BLaER1 (cell line): ENCODE measurements around the gene FN1.

Source experiments
- H3K27ac ChIP-seq: shearing (Covaris generic); formaldehyde crosslinking; 2 replicates; pipeline ENCODE4 v1.8.1; 2022
- H3K27me3 ChIP-seq: shearing (Covaris generic); formaldehyde crosslinking; 2 replicates; pipeline ENCODE4 v1.8.1; 2022
- H3K36me3 ChIP-seq: shearing (Covaris generic); formaldehyde crosslinking; 2 replicates; pipeline ENCODE4 v1.8.1; 2022
- H3K4me1 ChIP-seq: shearing (Covaris generic); formaldehyde crosslinking; 2 replicates; pipeline ENCODE4 v1.8.1; 2022
- H3K4me2 ChIP-seq: shearing (Covaris generic); formaldehyde crosslinking; 2 replicates; pipeline ENCODE4 v1.8.1; 2022
- H3K4me3 ChIP-seq: shearing (Covaris generic); formaldehyde crosslinking; 2 replicates; pipeline ENCODE4 v1.8.1; 2022
- H3K9ac ChIP-seq: shearing (Covaris generic); formaldehyde crosslinking; 2 replicates; pipeline ENCODE4 v1.8.1; 2022
- H3K9me3 ChIP-seq: shearing (Covaris generic); formaldehyde crosslinking; 2 replicates; pipeline ENCODE4 v1.8.1; 2022
- H4K20me1 ChIP-seq: shearing (Covaris generic); formaldehyde crosslinking; 2 replicates; pipeline ENCODE4 v1.8.1; 2022
- Cebpa-rat ChIP-seq: shearing (Covaris generic); IDR thresholded peaks from 2 replicates; pipeline ENCODE4 v1.8.1; 2022

The FN1 gene

GRCh38 chr2:215432759-215433594, 2.9 kb downstream of the FN1 start:
- Histone ChIP-seq H3K27me3 (peaks cover 39% of the 10 kb centered on the region), H4K20me1 (no peaks in the 10 kb centered on the region), H3K9ac (no peak overlapping the region), H3K4me2 (no peak overlapping the region), H3K4me1 (peaks cover 15% of the 10 kb centered on the region), H3K36me3 (no peaks in the 10 kb centered on the region), H3K9me3 (no peaks in the 10 kb centered on the region), H3K27ac (no peak overlapping the region), H3K4me3 (no peak overlapping the region)
- TF ChIP-seq Cebpa-rat = no peak

DNA sequence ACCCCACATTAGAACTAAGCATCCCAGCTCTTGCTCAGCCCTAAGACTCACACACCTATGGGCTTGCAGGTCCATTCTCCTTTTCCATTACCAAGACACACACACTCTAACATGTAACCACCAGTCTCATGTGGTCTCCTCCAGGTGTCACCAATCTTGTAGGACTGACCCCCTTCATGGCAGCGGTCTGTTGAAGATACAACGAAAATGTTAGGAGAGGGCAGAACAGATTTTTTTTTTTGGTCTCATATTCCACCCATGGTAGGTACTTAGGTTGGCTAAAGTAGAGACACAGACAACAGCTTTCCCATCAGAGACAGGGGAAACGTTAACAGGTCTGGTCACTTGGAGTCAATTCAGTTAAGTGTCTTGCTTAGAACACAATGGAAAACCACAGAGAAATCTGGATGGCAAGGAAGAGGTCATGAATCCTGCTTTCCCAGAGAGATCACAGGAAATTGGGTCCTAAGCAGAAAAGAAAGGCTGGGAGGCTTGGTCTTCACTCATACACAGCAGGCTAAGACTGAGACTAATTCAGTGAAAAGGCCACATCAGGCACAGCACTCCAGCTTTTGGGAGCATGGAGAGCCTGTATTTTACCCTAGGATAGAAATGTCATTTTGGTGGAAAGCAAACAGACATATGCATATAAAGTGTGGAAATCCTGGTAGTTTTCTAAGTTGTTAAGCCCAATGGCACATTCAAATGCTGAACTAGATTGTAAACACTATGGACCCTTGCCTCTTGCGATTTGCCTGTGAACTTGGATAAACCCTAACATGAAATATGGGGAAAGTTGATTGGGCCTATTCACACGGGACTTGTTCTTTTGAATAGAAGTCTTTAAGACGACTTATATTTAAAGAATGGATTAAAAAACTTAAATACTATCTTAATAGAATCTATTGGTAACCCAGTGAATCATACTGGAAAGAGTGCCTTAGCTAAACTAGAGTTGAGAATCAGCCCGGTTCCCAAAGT, 3.8 kb downstream of the FN1 start:
- H4K20me1 ChIP-seq = no peaks in the 10 kb centered on the region
- H3K4me3 ChIP-seq = no peak overlapping the region
- no peak for TF ChIP-seq Cebpa-rat

GRCh38 chr2:215431290-215431689, 4.6 kb downstream of the FN1 start:
- Histone ChIP-seq H3K4me3 (no peak overlapping the region), H3K27ac (no peak overlapping the region), H3K4me2 (no peak overlapping the region), H3K9me3 (no peaks in the 10 kb centered on the region), H3K27me3 (peaks cover 23% of the 10 kb centered on the region), H4K20me1 (no peaks in the 10 kb centered on the region), H3K36me3 (no peaks in the 10 kb centered on the region), H3K9ac (no peak overlapping the region), H3K4me1 (peaks cover 8% of the 10 kb centered on the region)
- no peak for TF ChIP-seq Cebpa-rat

More for the DNA sequence above, 3.8 kb downstream of the FN1 start:
- Histone ChIP-seq H3K36me3 (no peaks in the 10 kb centered on the region), H3K27ac (no peak overlapping the region), H3K27me3 (peaks cover 30% of the 10 kb centered on the region), H3K9me3 (no peaks in the 10 kb centered on the region), H3K4me1 (peaks cover 15% of the 10 kb centered on the region), H3K9ac (no peak overlapping the region), H3K4me2 (no peak overlapping the region)

DNA sequence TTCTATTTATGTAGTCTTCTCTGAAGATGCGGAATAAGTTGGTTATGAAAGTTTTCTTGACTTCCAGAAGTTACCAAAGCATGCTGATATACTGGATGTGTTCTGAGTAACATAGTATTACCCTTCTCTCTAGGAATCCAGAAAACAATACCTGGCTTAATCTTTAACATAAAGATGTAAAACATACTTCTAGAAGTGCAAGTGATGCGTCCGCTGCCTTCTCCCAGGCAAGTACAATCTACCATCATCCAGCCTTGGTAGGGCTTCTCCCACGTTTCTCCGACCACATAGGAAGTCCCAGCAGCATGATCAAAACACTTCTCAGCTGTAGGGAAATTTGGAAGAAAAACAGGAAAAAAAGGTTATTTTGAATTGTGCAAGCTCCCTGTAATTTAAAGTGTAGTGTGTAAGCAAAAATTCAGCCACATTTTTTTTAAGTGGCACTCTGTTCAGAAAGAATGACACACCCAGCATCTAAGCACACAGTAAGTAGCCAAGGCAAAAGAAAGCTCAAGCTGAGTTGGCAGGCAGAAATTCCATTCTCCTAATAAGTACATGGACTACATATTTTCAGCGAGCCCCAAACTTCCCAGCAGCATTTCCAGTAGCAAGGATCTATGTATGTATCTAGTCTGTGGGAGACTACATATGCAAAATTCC, 5.2 kb downstream of the FN1 start:
- no peak for TF ChIP-seq Cebpa-rat
- H3K27ac ChIP-seq = no peak overlapping the region
- H3K9ac ChIP-seq = no peak overlapping the region
- H3K4me1 ChIP-seq = peaks cover 6% of the 10 kb centered on the region
- peaks cover 18% of the 10 kb centered on the region for H3K27me3 ChIP-seq
- H3K9me3 ChIP-seq = no peaks in the 10 kb centered on the region
- H4K20me1 ChIP-seq = no peaks in the 10 kb centered on the region
- no peaks in the 10 kb centered on the region for H3K36me3 ChIP-seq
- H3K4me2 ChIP-seq = no peak overlapping the region
- no peak overlapping the region for H3K4me3 ChIP-seq

GRCh38 chr2:215429424-215429823, 6.4 kb downstream of the FN1 start:
- no peak for TF ChIP-seq Cebpa-rat
- Histone ChIP-seq H3K4me2 (no peak overlapping the region), H3K27ac (no peak overlapping the region), H3K9me3 (no peaks in the 10 kb centered on the region), H3K9ac (no peak overlapping the region), H3K27me3 (peaks cover 5% of the 10 kb centered on the region; the same call in 1 of the 2 replicates), H3K4me1 (no peaks in the 10 kb centered on the region), H4K20me1 (no peaks in the 10 kb centered on the region), H3K36me3 (no peaks in the 10 kb centered on the region), H3K4me3 (no peak overlapping the region)

GRCh38 chr2:215428060-215428910, 7.6 kb downstream of the FN1 start:
- Histone ChIP-seq H4K20me1 (no peaks in the 10 kb centered on the region), H3K9ac (no peak overlapping the region), H3K36me3 (no peaks in the 10 kb centered on the region), H3K27me3 (no peaks in the 10 kb centered on the region), H3K4me3 (no peak overlapping the region), H3K4me2 (no peak overlapping the region), H3K4me1 (peaks cover 7% of the 10 kb centered on the region), H3K27ac (no peak overlapping the region), H3K9me3 (no peaks in the 10 kb centered on the region)
- TF ChIP-seq Cebpa-rat = no peak

GRCh38 chr2:215427585-215427984, 8.3 kb downstream of the FN1 start:
- Histone ChIP-seq H3K27me3 (no peaks in the 10 kb centered on the region), H3K36me3 (no peaks in the 10 kb centered on the region), H3K9ac (no peak overlapping the region), H3K4me3 (no peak overlapping the region), H3K9me3 (no peaks in the 10 kb centered on the region), H4K20me1 (no peaks in the 10 kb centered on the region), H3K4me2 (no peak overlapping the region), H3K4me1 (peaks cover 10% of the 10 kb centered on the region), H3K27ac (no peak overlapping the region)
- TF ChIP-seq Cebpa-rat = no peak

DNA sequence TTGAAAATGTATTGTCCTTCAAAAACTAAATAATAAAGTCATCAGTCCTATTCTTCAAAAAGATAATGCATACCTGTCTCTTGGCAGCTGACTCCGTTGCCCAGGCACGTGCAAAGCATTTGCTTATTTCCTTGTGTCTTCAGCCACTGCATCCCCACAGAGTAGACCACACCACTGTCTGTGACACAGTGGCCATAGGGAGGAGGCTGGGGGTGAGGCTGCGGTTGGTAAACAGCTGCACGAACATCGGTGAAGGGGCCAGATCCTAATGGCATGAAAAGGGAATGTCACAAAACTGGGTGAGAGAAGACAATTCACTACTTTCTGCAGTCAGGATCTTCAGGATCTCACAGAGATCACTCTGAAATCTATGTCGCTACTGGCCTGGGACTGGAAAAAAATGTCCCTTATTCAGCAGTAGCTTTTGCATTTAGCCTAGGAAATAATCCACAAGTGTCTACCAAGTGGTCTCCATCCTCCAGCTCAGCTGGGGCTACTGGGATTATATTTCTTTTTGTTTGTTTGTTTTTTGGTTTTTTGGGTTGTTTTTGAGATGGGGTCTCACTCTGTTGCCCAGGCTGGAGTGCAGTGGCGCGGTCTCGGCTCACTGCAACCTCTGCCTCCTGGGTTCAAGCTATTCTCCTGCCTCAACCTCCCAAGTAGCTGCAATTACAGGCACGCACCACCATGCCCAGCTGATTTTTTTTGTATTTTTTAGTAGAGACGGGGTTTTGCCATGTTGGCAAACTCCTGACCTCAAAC, 10.7 kb downstream of the FN1 start:
- Histone ChIP-seq H3K36me3 (no peaks in the 10 kb centered on the region), H3K4me3 (no peak overlapping the region), H4K20me1 (no peaks in the 10 kb centered on the region), H3K4me2 (no peak overlapping the region), H3K27me3 (no peaks in the 10 kb centered on the region), H3K9me3 (no peaks in the 10 kb centered on the region), H3K27ac (no peak overlapping the region), H3K4me1 (peaks cover 10% of the 10 kb centered on the region), H3K9ac (no peak overlapping the region)
- TF ChIP-seq Cebpa-rat = no peak
